HG03378 (cell line): Measurements from ENCODE around the gene HIC1.

Experiments
- ATAC-seq: cut with Tn5 transposase; IDR thresholded peaks from one replicate; pipeline ENCODE4 v1.9.1; 2021; ENCODE audit warnings: mild to moderate bottlenecking, moderate library complexity; ENCODE audit not compliant: unreplicated experiment

HIC1 gene

GRCh38 chr17:2075336-2076086 is 20.6 kb downstream of the HIC1 start:
- ATAC-seq, result no peak

GRCh38 chr17:2076087-2076984 is 21.4 kb downstream of the HIC1 start:
- no peak for ATAC-seq

- ATAC-seq, result no peak
These were observed 22.1 kb downstream of the HIC1 start for GRCh38 chr17:2077040-2077439.

- ATAC-seq, result no peak
These were observed 26.7 kb downstream of the HIC1 start for GRCh38 chr17:2081564-2081963.

- no peak for ATAC-seq
These were observed 27.3 kb downstream of the HIC1 start for GRCh38 chr17:2082003-2082781.

GRCh38 chr17:2083613-2084035 is 28.7 kb downstream of the HIC1 start:
- ATAC-seq, result peak; percentile 41

- ATAC-seq, result no peak
These were observed 29.3 kb downstream of the HIC1 start for GRCh38 chr17:2084036-2084765.

- ATAC-seq, result no peak
These were observed 30.1 kb downstream of the HIC1 start for GRCh38 chr17:2084766-2085647.

GRCh38 chr17:2085648-2085949 is 30.7 kb downstream of the HIC1 start:
- ATAC-seq, result no peak

- no peak for ATAC-seq
These were observed 31.4 kb downstream of the HIC1 start for GRCh38 chr17:2086306-2086705.

GRCh38 chr17:2087597-2088211 is 32.8 kb downstream of the HIC1 start:
- ATAC-seq, result peak; percentile 53

- ATAC-seq, result peak; percentile 5
These were observed 34.1 kb downstream of the HIC1 start for GRCh38 chr17:2089021-2089422.

- no peak for ATAC-seq
These were observed 35.3 kb downstream of the HIC1 start for GRCh38 chr17:2090210-2090641.

GRCh38 chr17:2090804-2091534 is 36.1 kb downstream of the HIC1 start:
- no peak for ATAC-seq

GRCh38 chr17:2092253-2092652 is 37.4 kb downstream of the HIC1 start:
- no peak for ATAC-seq

GRCh38 chr17:2093349-2093748 is 38.4 kb downstream of the HIC1 start:
- ATAC-seq, result no peak

GRCh38 chr17:2094891-2095535 is 40.1 kb downstream of the HIC1 start:
- no peak for ATAC-seq

- no peak for ATAC-seq
These were observed 40.6 kb downstream of the HIC1 start for GRCh38 chr17:2095536-2095910.
